Fibroblast of lung (primary cell): ENCODE data around the gene FGFBP1. TPM values are rescaled to one million over a fixed set of nuclear protein-coding genes. Genes with fewer than 3 reads are reported as not detected.

Experiments
- DNase-seq, 2 donors: peaks; one replicate each; pipeline versions ENCODE4 v3.0.0 to v3.0.0-alpha.2; 2010; ENCODE audit warnings: low read depth in 2 of 2
- H2AFZ ChIP-seq: 2 replicates; pipeline ENCODE4 v1.5.1; 2012; ENCODE audit warnings: low read length, control low read depth, inconsistent platforms
- H3K27ac ChIP-seq: 2 replicates; pipeline ENCODE4 v1.5.1; 2011; ENCODE audit warnings: low read length, control low read depth; ENCODE audit not compliant: insufficient read depth
- H3K27me3 ChIP-seq: 2 replicates; pipeline ENCODE4 v1.5.1; 2011; ENCODE audit warnings: mild to moderate bottlenecking, low read length; ENCODE audit not compliant: control insufficient read depth, insufficient read depth
- H3K36me3 ChIP-seq: 2 replicates; pipeline ENCODE4 v1.5.1; 2011; ENCODE audit warnings: low read length; ENCODE audit not compliant: control insufficient read depth, insufficient read depth
- H3K4me1 ChIP-seq: 2 replicates; pipeline ENCODE4 v1.5.1; 2011; ENCODE audit warnings: low read length; ENCODE audit not compliant: control insufficient read depth, insufficient read depth; ENCODE audit errors: extremely low read depth
- H3K4me2 ChIP-seq: 2 replicates; pipeline ENCODE4 v1.5.1; 2011; ENCODE audit warnings: low read length, control low read depth; ENCODE audit not compliant: insufficient read depth; ENCODE audit errors: extremely low read depth
- H3K4me3 ChIP-seq, 4 experiments: fragments of 200-600 bp in 1 of 4; sonication (generic) in 1 of 4; replicated peaks in 1 of 4; 2 replicates each; pipeline ENCODE4 v1.5.1; 2011 to 2016; ENCODE audit warnings: low read length in 4 of 4, low read depth in 3 of 4, mild to moderate bottlenecking in 3 of 4, control low read depth in 2 of 4, inconsistent platforms in 1 of 4, mixed read lengths in 1 of 4; ENCODE audit not compliant: insufficient read depth in 1 of 4; ENCODE audit errors: control extremely low read depth in 1 of 4
- H3K79me2 ChIP-seq: 2 replicates; pipeline ENCODE4 v1.5.1; 2012; ENCODE audit warnings: mild to moderate bottlenecking, low read length, inconsistent platforms; ENCODE audit not compliant: control insufficient read depth, insufficient read depth
- H3K9ac ChIP-seq: 2 replicates; pipeline ENCODE4 v1.5.1; 2011; ENCODE audit warnings: mild to moderate bottlenecking, low read length, control low read depth; ENCODE audit not compliant: insufficient read depth
- H3K9me3 ChIP-seq: 2 replicates; pipeline ENCODE4 v1.5.1; 2012; ENCODE audit warnings: low read depth, low read length; ENCODE audit not compliant: control insufficient read depth, insufficient read depth
- H4K20me1 ChIP-seq: 2 replicates; pipeline ENCODE4 v1.5.1; 2011; ENCODE audit warnings: low read length; ENCODE audit not compliant: control insufficient read depth, insufficient read depth; ENCODE audit errors: extremely low read depth
- CTCF ChIP-seq, 2 donors: IDR thresholded peaks in 1 of 2; conservative IDR thresholded peaks in 1 of 2; 1 replicate in 1 of 2; 2 replicates in 1 of 2; pipeline ENCODE4 v1.5.1; 2011 to 2012; ENCODE audit warnings: low read length in 2 of 2, control low read depth in 1 of 2, inconsistent platforms in 1 of 2, low read depth in 1 of 2, mild to moderate bottlenecking in 1 of 2
- EZH2 ChIP-seq: IDR thresholded peaks from 2 replicates; pipeline ENCODE4 v1.5.1; 2012; ENCODE audit warnings: low read length, control low read depth, mild to moderate bottlenecking; ENCODE audit errors: missing control alignments
- polyA plus RNA-seq, 2 donors: library from polyadenylated mRNA; depleted of rRNA in 1 of 2; stranded (reverse) in 1 of 2; unstranded in 1 of 2; fragments of >200 nt; gene quantifications; 2 replicates each; pipeline ENCODE4 v1.2.1, GENCODE V29; 2011 to 2012; ENCODE audit warnings: missing spikeins in 1 of 2
- total RNA-seq: library from RNA; depleted of rRNA; stranded (reverse); fragments of >200 nt; gene quantifications from 2 replicates; pipeline ENCODE4 v1.2.1, GENCODE V29; 2014

Gene FGFBP1
- total and polyA plus RNA-seq, 2 donors (not counting 1 experiment from before 2014, with no cell fraction given): not detected

- H2AFZ ChIP-seq: no peak overlapping the region
- no peaks in the 10 kb centered on the region for H4K20me1 ChIP-seq
- H3K4me1 ChIP-seq: no peaks in the 10 kb centered on the region
- no peaks in the 10 kb centered on the region for H3K27me3 ChIP-seq
- no peaks in the 10 kb centered on the region for H3K79me2 ChIP-seq
- TF ChIP-seq EZH2: no peak
- no peak for TF ChIP-seq CTCF (conservative IDR thresholded peaks at IDR 0.05 in 1 of 2, IDR thresholded peaks at IDR 0.05 in 1 of 2; ENCODE audit: low read depth in 1 of 2, low read length in 2 of 2)
- H3K36me3 ChIP-seq: no peaks in the 10 kb centered on the region
- H3K4me2 ChIP-seq: no peak overlapping the region
- no peak overlapping the region for H3K9ac ChIP-seq
- H3K4me3 ChIP-seq: no peak overlapping the region
- H3K9me3 ChIP-seq: no peaks in the 10 kb centered on the region
- no peak overlapping the region for H3K27ac ChIP-seq
- DNase-seq: no peak
Observed at GRCh38 chr4:15944895-15945294, 6.4 kb upstream of the FGFBP1 start.

GRCh38 chr4:15942283-15942682, 3.7 kb upstream of the FGFBP1 start:
- Histone ChIP-seq H3K9me3 (no peaks in the 10 kb centered on the region), H3K36me3 (no peaks in the 10 kb centered on the region), H3K27me3 (no peaks in the 10 kb centered on the region), H3K4me3 (no peak overlapping the region), H3K4me2 (no peak overlapping the region), H4K20me1 (no peaks in the 10 kb centered on the region), H3K27ac (no peak overlapping the region), H2AFZ (no peak overlapping the region), H3K79me2 (no peaks in the 10 kb centered on the region), H3K4me1 (no peaks in the 10 kb centered on the region), H3K9ac (no peak overlapping the region)
- no peak for DNase-seq
- TF ChIP-seq EZH2 (no peak), CTCF (conservative IDR thresholded peaks at IDR 0.05 in 1 of 2, IDR thresholded peaks at IDR 0.05 in 1 of 2; ENCODE audit: low read depth in 1 of 2, low read length in 2 of 2) (no peak)

GRCh38 chr4:15938182-15938581, 358 bp downstream of the FGFBP1 start:
- Histone ChIP-seq H3K9ac (no peak overlapping the region), H4K20me1 (no peaks in the 10 kb centered on the region), H3K4me3 (no peak overlapping the region), H3K9me3 (no peaks in the 10 kb centered on the region), H3K4me1 (no peaks in the 10 kb centered on the region), H3K36me3 (no peaks in the 10 kb centered on the region), H3K27me3 (peaks cover 2% of the 10 kb centered on the region), H3K4me2 (no peak overlapping the region), H3K27ac (no peak overlapping the region), H2AFZ (no peak overlapping the region), H3K79me2 (no peaks in the 10 kb centered on the region)
- no peak for TF ChIP-seq EZH2
- no peak for TF ChIP-seq CTCF (conservative IDR thresholded peaks at IDR 0.05 in 1 of 2, IDR thresholded peaks at IDR 0.05 in 1 of 2; ENCODE audit: low read depth in 1 of 2, low read length in 2 of 2)
- DNase-seq: no peak
